ENCODE measurements around the gene TRAPPC3. TPM values are rescaled to one million over a fixed set of nuclear protein-coding genes. Genes with fewer than 3 reads are reported as not detected.

The TRAPPC3 gene
- total and polyA plus RNA-seq, 2 experiments from 2014 or later = 45.6 to 55.9 TPM

DNA sequence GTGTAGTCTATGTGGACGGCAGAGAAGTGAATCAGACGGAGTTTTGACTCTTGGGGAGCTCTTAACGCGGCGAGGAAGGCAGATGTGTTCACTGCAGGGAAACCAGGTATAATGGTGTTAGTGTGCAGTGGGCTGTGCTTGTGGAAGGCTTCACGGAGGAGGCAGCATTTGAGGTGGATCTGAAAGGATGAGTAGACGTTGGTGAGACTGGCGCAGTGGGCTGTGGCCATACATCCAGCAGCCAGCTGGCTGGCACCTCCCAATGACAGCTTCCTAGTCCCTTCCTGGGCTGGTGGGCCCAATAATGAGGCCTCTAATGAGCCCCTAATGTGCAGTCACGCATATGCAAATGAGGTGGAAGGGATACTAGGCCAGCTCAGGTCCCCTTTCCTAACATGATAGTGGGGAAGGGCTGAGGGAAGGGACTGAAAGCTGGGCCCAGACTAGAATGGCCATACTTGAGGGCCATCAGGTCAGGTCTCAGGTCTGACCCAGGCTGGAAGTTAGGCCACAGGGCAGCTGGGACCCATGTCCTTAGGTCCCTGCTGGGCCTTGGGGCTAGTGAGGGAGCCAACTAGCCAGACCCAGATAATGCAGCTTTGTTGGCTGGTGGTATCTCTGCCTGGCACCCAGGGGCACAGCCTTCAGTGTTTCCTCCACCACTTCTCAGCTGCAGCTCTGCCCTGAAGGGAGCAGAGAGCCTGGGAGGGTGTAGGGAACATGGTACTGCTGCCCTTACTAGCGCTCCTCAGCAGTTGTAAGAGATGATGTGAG lies 10.5 kb upstream of the TRAPPC3 start:
- H3K9me3 Mint-ChIP-seq = no peaks in the 10 kb centered on the region
- no peak for DNase-seq (ENCODE audit: low spot score)
- H3K36me3 Mint-ChIP-seq (ENCODE audit: low read depth) = peaks cover 8% of the 10 kb centered on the region
- Histone ChIP-seq H3K79me2 (replicated peaks; ENCODE audit: insufficient read depth) (peaks cover 31% of the 10 kb centered on the region), H3K27ac (ENCODE audit: low read depth) (no peak overlapping the region), H3K4me2 (no peak overlapping the region), H3K4me1 (ENCODE audit: insufficient read depth) (peaks cover 28% of the 10 kb centered on the region), H4K20me1 (replicated peaks; ENCODE audit: insufficient read depth) (peaks cover 8% of the 10 kb centered on the region), H3F3A (replicated peaks; ENCODE audit: low read depth) (peaks cover 7% of the 10 kb centered on the region; the same call in 1 of the 2 replicates), H2AFZ (no peak overlapping the region), H3K4me3 (no peak overlapping the region), H3K36me3 (ENCODE audit: insufficient read depth) (no peaks in the 10 kb centered on the region), H3K27me3 (ENCODE audit: insufficient read depth) (peaks cover 9% of the 10 kb centered on the region), H3K9me2 (ENCODE audit: insufficient read depth) (no peaks in the 10 kb centered on the region)
- TF ChIP-seq ZNF331 (CRISPR knock-in tag; IDR thresholded peaks at IDR 0.05; ENCODE audit: low read depth) (no peak), NANOG (IDR thresholded peaks at IDR 0.05; ENCODE audit: borderline replicate concordance) (no peak), JUNB (IDR thresholded peaks at IDR 0.05; ENCODE audit: unreplicated experiment) (no peak), ZNF114 (CRISPR knock-in tag; IDR thresholded peaks at IDR 0.05) (no peak), POLR2AphosphoS5 (IDR thresholded peaks at IDR 0.05; ENCODE audit: low read depth) (no peak), EZH2phosphoT487 (IDR thresholded peaks at IDR 0.05; ENCODE audit: unreplicated experiment) (no peak), CREB1 (CRISPR knock-in tag; IDR thresholded peaks at IDR 0.05; ENCODE audit: low read depth) (no peak)
- TF ChIP-seq, protein P1, sequence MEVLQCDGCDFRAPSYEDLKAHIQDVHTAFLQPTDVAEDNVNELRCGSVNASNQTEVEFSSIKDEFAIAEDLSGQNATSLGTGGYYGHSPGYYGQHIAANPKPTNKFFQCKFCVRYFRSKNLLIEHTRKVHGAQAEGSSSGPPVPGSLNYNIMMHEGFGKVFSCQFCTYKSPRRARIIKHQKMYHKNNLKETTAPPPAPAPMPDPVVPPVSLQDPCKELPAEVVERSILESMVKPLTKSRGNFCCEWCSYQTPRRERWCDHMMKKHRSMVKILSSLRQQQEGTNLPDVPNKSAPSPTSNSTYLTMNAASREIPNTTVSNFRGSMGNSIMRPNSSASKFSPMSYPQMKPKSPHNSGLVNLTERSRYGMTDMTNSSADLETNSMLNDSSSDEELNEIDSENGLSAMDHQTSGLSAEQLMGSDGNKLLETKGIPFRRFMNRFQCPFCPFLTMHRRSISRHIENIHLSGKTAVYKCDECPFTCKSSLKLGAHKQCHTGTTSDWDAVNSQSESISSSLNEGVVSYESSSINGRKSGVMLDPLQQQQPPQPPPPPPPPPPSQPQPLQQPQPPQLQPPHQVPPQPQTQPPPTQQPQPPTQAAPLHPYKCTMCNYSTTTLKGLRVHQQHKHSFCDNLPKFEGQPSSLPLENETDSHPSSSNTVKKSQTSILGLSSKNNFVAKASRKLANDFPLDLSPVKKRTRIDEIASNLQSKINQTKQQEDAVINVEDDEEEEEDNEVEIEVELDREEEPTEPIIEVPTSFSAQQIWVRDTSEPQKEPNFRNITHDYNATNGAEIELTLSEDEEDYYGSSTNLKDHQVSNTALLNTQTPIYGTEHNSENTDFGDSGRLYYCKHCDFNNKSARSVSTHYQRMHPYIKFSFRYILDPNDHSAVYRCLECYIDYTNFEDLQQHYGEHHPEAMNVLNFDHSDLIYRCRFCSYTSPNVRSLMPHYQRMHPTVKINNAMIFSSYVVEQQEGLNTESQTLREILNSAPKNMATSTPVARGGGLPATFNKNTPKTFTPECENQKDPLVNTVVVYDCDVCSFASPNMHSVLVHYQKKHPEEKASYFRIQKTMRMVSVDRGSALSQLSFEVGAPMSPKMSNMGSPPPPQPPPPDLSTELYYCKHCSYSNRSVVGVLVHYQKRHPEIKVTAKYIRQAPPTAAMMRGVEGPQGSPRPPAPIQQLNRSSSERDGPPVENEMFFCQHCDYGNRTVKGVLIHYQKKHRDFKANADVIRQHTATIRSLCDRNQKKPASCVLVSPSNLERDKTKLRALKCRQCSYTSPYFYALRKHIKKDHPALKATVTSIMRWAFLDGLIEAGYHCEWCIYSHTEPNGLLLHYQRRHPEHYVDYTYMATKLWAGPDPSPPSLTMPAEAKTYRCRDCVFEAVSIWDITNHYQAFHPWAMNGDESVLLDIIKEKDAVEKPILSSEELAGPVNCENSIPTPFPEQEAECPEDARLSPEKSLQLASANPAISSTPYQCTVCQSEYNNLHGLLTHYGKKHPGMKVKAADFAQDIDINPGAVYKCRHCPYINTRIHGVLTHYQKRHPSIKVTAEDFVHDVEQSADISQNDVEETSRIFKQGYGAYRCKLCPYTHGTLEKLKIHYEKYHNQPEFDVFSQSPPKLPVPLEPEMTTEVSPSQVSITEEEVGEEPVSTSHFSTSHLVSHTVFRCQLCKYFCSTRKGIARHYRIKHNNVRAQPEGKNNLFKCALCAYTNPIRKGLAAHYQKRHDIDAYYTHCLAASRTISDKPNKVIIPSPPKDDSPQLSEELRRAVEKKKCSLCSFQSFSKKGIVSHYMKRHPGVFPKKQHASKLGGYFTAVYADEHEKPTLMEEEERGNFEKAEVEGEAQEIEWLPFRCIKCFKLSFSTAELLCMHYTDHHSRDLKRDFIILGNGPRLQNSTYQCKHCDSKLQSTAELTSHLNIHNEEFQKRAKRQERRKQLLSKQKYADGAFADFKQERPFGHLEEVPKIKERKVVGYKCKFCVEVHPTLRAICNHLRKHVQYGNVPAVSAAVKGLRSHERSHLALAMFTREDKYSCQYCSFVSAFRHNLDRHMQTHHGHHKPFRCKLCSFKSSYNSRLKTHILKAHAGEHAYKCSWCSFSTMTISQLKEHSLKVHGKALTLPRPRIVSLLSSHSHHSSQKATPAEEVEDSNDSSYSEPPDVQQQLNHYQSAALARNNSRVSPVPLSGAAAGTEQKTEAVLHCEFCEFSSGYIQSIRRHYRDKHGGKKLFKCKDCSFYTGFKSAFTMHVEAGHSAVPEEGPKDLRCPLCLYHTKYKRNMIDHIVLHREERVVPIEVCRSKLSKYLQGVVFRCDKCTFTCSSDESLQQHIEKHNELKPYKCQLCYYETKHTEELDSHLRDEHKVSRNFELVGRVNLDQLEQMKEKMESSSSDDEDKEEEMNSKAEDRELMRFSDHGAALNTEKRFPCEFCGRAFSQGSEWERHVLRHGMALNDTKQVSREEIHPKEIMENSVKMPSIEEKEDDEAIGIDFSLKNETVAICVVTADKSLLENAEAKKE (CRISPR knock-in tag; IDR thresholded peaks at IDR 0.05) = no peak
- TF ChIP-seq, protein P2, sequence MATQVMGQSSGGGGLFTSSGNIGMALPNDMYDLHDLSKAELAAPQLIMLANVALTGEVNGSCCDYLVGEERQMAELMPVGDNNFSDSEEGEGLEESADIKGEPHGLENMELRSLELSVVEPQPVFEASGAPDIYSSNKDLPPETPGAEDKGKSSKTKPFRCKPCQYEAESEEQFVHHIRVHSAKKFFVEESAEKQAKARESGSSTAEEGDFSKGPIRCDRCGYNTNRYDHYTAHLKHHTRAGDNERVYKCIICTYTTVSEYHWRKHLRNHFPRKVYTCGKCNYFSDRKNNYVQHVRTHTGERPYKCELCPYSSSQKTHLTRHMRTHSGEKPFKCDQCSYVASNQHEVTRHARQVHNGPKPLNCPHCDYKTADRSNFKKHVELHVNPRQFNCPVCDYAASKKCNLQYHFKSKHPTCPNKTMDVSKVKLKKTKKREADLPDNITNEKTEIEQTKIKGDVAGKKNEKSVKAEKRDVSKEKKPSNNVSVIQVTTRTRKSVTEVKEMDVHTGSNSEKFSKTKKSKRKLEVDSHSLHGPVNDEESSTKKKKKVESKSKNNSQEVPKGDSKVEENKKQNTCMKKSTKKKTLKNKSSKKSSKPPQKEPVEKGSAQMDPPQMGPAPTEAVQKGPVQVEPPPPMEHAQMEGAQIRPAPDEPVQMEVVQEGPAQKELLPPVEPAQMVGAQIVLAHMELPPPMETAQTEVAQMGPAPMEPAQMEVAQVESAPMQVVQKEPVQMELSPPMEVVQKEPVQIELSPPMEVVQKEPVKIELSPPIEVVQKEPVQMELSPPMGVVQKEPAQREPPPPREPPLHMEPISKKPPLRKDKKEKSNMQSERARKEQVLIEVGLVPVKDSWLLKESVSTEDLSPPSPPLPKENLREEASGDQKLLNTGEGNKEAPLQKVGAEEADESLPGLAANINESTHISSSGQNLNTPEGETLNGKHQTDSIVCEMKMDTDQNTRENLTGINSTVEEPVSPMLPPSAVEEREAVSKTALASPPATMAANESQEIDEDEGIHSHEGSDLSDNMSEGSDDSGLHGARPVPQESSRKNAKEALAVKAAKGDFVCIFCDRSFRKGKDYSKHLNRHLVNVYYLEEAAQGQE (IDR thresholded peaks at IDR 0.05; ENCODE audit: unreplicated experiment) = no peak
- TF ChIP-seq, protein P3, sequence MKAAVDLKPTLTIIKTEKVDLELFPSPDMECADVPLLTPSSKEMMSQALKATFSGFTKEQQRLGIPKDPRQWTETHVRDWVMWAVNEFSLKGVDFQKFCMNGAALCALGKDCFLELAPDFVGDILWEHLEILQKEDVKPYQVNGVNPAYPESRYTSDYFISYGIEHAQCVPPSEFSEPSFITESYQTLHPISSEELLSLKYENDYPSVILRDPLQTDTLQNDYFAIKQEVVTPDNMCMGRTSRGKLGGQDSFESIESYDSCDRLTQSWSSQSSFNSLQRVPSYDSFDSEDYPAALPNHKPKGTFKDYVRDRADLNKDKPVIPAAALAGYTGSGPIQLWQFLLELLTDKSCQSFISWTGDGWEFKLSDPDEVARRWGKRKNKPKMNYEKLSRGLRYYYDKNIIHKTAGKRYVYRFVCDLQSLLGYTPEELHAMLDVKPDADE (IDR thresholded peaks at IDR 0.05) = no peak
- TF ChIP-seq, protein P4, sequence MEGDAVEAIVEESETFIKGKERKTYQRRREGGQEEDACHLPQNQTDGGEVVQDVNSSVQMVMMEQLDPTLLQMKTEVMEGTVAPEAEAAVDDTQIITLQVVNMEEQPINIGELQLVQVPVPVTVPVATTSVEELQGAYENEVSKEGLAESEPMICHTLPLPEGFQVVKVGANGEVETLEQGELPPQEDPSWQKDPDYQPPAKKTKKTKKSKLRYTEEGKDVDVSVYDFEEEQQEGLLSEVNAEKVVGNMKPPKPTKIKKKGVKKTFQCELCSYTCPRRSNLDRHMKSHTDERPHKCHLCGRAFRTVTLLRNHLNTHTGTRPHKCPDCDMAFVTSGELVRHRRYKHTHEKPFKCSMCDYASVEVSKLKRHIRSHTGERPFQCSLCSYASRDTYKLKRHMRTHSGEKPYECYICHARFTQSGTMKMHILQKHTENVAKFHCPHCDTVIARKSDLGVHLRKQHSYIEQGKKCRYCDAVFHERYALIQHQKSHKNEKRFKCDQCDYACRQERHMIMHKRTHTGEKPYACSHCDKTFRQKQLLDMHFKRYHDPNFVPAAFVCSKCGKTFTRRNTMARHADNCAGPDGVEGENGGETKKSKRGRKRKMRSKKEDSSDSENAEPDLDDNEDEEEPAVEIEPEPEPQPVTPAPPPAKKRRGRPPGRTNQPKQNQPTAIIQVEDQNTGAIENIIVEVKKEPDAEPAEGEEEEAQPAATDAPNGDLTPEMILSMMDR (conservative IDR thresholded peaks at IDR 0.05; ENCODE audit: low read depth in 2 of 2) = no peak
- peaks cover 22% of the 10 kb centered on the region for H3K27me3 Mint-ChIP-seq (ENCODE audit: insufficient read depth, low read depth, poor library complexity)
- no peak overlapping the region for H3K4me3 Mint-ChIP-seq
- no peak for ATAC-seq
- H3K27ac Mint-ChIP-seq = no peak overlapping the region
- peaks cover 41% of the 10 kb centered on the region for H3K4me1 Mint-ChIP-seq
